NT2/D1 (cell line): ENCODE data around the gene PHACTR3.

Experiments
- DNase-seq: peaks from one replicate; pipeline ENCODE4 v3.0.0-alpha.2; 2011; ENCODE audit warnings: low read depth, low spot score
- H3K27me3 ChIP-seq: 2 replicates; pipeline ENCODE4 v1.6.0; 2011; ENCODE audit warnings: mild to moderate bottlenecking; ENCODE audit not compliant: insufficient read length, insufficient read depth
- H3K36me3 ChIP-seq: 2 replicates; pipeline ENCODE4 v1.6.1; 2011; ENCODE audit warnings: mild to moderate bottlenecking, low read length, mixed read lengths; ENCODE audit not compliant: insufficient read depth, insufficient read length
- H3K4me1 ChIP-seq: 2 replicates; pipeline ENCODE4 v1.5.1; 2011; ENCODE audit not compliant: insufficient read depth, insufficient read length
- H3K4me3 ChIP-seq: 2 replicates; pipeline ENCODE4 v1.5.1; 2011; ENCODE audit warnings: low read depth; ENCODE audit not compliant: insufficient read length
- H3K9ac ChIP-seq: 2 replicates; pipeline ENCODE4 v1.6.0; 2011; ENCODE audit warnings: low read depth; ENCODE audit not compliant: insufficient read length
- H3K9me3 ChIP-seq: 2 replicates; pipeline ENCODE4 v1.5.1; 2011; ENCODE audit warnings: mild to moderate bottlenecking, low read length; ENCODE audit not compliant: insufficient read depth
- SUZ12 ChIP-seq: IDR thresholded peaks from 2 replicates; pipeline ENCODE4 v1.6.1; 2011; ENCODE audit not compliant: insufficient read length, insufficient read depth; ENCODE audit errors: extremely low read depth
- YY1 ChIP-seq: IDR thresholded peaks from 2 replicates; pipeline ENCODE4 v1.6.1; 2011; ENCODE audit not compliant: insufficient read length, insufficient read depth
- ZNF274 ChIP-seq: IDR thresholded peaks from 2 replicates; pipeline ENCODE4 v1.6.1; 2011; ENCODE audit warnings: mild to moderate bottlenecking, low read depth, low read length

Gene PHACTR3

DNA sequence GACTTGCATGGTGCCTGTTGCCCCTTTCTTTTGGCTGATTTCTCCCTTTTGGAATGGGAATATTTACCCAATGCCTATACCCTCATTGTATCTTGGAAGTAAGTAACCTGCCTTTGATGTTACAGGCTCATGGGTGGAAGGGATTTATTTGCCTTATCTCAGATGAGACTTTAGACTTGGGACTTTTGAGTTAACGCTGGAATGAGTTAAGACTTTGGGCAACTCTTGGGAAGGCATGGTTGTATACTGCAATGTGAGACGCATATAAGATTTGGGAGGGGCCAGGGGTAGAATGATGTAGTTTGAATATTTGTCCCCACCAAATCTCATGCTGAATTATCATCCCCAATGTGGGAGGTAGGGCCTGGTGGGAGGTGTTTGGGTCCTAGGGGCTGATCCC, 253.6 kb downstream of the PHACTR3 start:
- no peaks in the 10 kb centered on the region for H3K4me1 ChIP-seq
- H3K27me3 ChIP-seq: no peaks in the 10 kb centered on the region
- H3K36me3 ChIP-seq: no peaks in the 10 kb centered on the region
- no peaks in the 10 kb centered on the region; the same call in 1 of the 2 replicates for H3K9me3 ChIP-seq
- no peak overlapping the region for H3K4me3 ChIP-seq
- no peak for DNase-seq
- H3K9ac ChIP-seq: no peak overlapping the region
- TF ChIP-seq YY1 (no peak), SUZ12 (no peak), ZNF274 (no peak)

DNA sequence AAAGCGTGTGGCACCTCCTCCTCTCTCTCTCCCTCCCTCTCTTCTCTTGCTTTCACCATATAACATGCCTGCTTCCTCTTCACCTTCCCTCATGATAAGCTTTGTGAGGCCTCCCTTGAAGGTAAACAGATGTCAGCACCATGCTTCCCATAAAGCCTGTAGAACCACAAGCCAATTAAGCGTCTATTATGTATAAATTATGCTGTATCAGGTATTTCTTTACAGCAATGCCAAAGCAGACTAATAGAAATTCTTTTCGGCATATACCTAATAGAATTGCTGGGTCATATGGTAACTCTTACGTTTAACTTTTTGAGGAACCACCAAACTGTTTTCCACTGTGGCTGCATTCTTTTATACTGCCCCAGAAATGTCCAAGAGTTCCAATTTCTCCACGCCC, 254.1 kb downstream of the PHACTR3 start:
- no peak for DNase-seq
- no peaks in the 10 kb centered on the region for H3K4me1 ChIP-seq
- H3K9ac ChIP-seq: no peak overlapping the region

GRCh38 chr20:59861401-59861800, 257.1 kb downstream of the PHACTR3 start:
- no peak for DNase-seq
- Histone ChIP-seq H3K4me3 (no peak overlapping the region), H3K4me1 (no peaks in the 10 kb centered on the region), H3K27me3 (no peaks in the 10 kb centered on the region), H3K36me3 (no peaks in the 10 kb centered on the region), H3K9ac (no peak overlapping the region), H3K9me3 (no peaks in the 10 kb centered on the region; the same call in 1 of the 2 replicates)
- no peak for TF ChIP-seq SUZ12
- no peak for TF ChIP-seq ZNF274
- no peak for TF ChIP-seq YY1

More for the DNA sequence above, 254.1 kb downstream of the PHACTR3 start:
- no peaks in the 10 kb centered on the region for H3K27me3 ChIP-seq
- H3K4me3 ChIP-seq: no peak overlapping the region
- H3K36me3 ChIP-seq: no peaks in the 10 kb centered on the region
- H3K9me3 ChIP-seq: no peaks in the 10 kb centered on the region; the same call in 1 of the 2 replicates
- TF ChIP-seq ZNF274: no peak
- TF ChIP-seq YY1: no peak
- no peak for TF ChIP-seq SUZ12

DNA sequence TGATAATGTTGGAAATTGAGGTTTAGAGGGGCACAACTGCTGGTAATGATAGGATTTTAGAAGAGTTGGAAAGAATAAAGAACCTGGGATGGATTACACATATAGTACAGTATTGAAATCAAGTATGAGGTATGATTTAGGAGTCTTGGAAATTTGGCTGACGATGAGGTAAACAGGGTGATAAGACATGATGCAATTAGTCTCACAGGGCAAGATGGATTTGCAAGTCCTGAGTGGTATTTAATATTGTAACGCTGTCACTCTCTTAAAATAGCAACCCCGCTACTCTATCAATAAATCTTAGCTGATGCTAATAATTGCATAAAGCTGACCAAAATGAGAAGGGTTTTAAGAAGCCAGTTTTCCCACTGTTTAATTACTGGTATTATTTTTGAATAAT, 258.7 kb downstream of the PHACTR3 start:
- TF ChIP-seq SUZ12 (no peak), YY1 (no peak), ZNF274 (no peak)
- Histone ChIP-seq H3K36me3 (no peaks in the 10 kb centered on the region), H3K4me3 (no peak overlapping the region), H3K4me1 (no peaks in the 10 kb centered on the region), H3K27me3 (no peaks in the 10 kb centered on the region), H3K9me3 (no peaks in the 10 kb centered on the region), H3K9ac (no peak overlapping the region)
- no peak for DNase-seq

- no peaks in the 10 kb centered on the region for H3K4me1 ChIP-seq
These were observed 260.4 kb downstream of the PHACTR3 start for GRCh38 chr20:59864726-59865125.

GRCh38 chr20:59866338-59866737, 262.0 kb downstream of the PHACTR3 start:
- Histone ChIP-seq H3K4me3 (no peak overlapping the region), H3K9ac (no peak overlapping the region), H3K4me1 (no peaks in the 10 kb centered on the region), H3K36me3 (no peaks in the 10 kb centered on the region), H3K27me3 (no peaks in the 10 kb centered on the region), H3K9me3 (no peaks in the 10 kb centered on the region)
- DNase-seq: no peak
- no peak for TF ChIP-seq SUZ12
- no peak for TF ChIP-seq ZNF274
- TF ChIP-seq YY1: no peak

More at GRCh38 chr20:59864726-59865125, 260.4 kb downstream of the PHACTR3 start:
- H3K27me3 ChIP-seq: no peaks in the 10 kb centered on the region
- TF ChIP-seq YY1 (no peak), ZNF274 (no peak), SUZ12 (no peak)
- no peak overlapping the region for H3K4me3 ChIP-seq
- no peaks in the 10 kb centered on the region for H3K36me3 ChIP-seq
- no peaks in the 10 kb centered on the region for H3K9me3 ChIP-seq
- no peak for DNase-seq
- no peak overlapping the region for H3K9ac ChIP-seq

DNA sequence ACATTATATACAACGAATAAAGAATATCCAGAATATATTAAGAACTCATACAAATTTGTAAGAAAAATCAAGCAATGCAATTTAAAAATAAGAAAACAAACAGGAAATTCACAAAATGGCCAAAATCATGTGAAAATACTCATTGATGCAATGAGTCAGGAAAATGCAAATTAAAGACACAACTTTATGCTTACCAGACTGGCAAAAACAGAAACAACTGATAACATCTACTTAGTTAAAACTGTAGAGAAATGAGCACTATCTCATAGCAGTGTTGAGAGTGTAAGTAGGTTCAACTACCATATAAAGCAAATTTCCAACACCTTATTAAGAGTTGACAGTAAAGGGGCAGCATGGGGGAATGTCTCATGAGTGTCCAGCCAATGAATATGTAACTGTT, 266.8 kb downstream of the PHACTR3 start:
- Histone ChIP-seq H3K4me3 (no peak overlapping the region), H3K9me3 (no peaks in the 10 kb centered on the region), H3K9ac (no peak overlapping the region), H3K27me3 (no peaks in the 10 kb centered on the region), H3K4me1 (no peaks in the 10 kb centered on the region), H3K36me3 (no peaks in the 10 kb centered on the region)
- TF ChIP-seq SUZ12 (no peak), YY1 (no peak), ZNF274 (no peak)
- DNase-seq: no peak

GRCh38 chr20:59873409-59873808, 269.1 kb downstream of the PHACTR3 start:
- H3K4me3 ChIP-seq: no peak overlapping the region
- DNase-seq: no peak
- TF ChIP-seq SUZ12 (no peak), ZNF274 (no peak), YY1 (no peak)
- no peaks in the 10 kb centered on the region for H3K36me3 ChIP-seq
- H3K9me3 ChIP-seq: no peaks in the 10 kb centered on the region; the same call in 1 of the 2 replicates
- no peaks in the 10 kb centered on the region for H3K27me3 ChIP-seq
- no peaks in the 10 kb centered on the region for H3K4me1 ChIP-seq
- no peak overlapping the region for H3K9ac ChIP-seq
